Neuronal stem cell (in vitro differentiated cells): ENCODE measurements around the gene NOM1.

Experiments
- DNase-seq: peaks from one replicate; pipeline ENCODE4 v3.0.0-alpha.2; 2013; ENCODE audit warnings: low spot score
- H2AFZ ChIP-seq: one replicate; pipeline ENCODE4 v1.6.1; 2013; ENCODE audit warnings: mild to moderate bottlenecking, low read length, inconsistent platforms
- H2AK5ac ChIP-seq: 2 replicates; pipeline ENCODE4 v1.6.1; 2013; ENCODE audit warnings: low read depth, mild to moderate bottlenecking, inconsistent platforms, low read length, moderate library complexity, mixed read lengths
- H2BK120ac ChIP-seq: 2 replicates; pipeline ENCODE4 v1.6.1; 2013; ENCODE audit warnings: low read depth, mild to moderate bottlenecking, inconsistent platforms, low read length, moderate library complexity, mixed read lengths
- H2BK12ac ChIP-seq: one replicate; pipeline ENCODE4 v1.6.1; 2013; ENCODE audit warnings: low read length, inconsistent platforms
- H2BK15ac ChIP-seq: 2 replicates; pipeline ENCODE4 v1.6.1; 2013; ENCODE audit warnings: mild to moderate bottlenecking, low read length, inconsistent platforms, mixed read lengths
- H2BK5ac ChIP-seq: one replicate; pipeline ENCODE4 v1.6.1; 2013; ENCODE audit warnings: inconsistent platforms, mild to moderate bottlenecking, low read length, moderate library complexity
- H3K14ac ChIP-seq: one replicate; pipeline ENCODE4 v1.6.1; 2013; ENCODE audit warnings: low read length, inconsistent platforms
- H3K18ac ChIP-seq: 2 replicates; pipeline ENCODE4 v1.6.1; 2013; ENCODE audit warnings: low read length, inconsistent platforms
- H3K23ac ChIP-seq: 2 replicates; pipeline ENCODE4 v1.6.1; 2013; ENCODE audit warnings: low read depth, mild to moderate bottlenecking, mixed read lengths, low read length, inconsistent platforms; ENCODE audit not compliant: poor library complexity
- H3K27ac ChIP-seq: replicated peaks from 3 replicates; pipeline ENCODE4 v1.5.1; 2013; ENCODE audit warnings: low read length, inconsistent platforms
- H3K27me3 ChIP-seq, 3 experiments: 2 replicates each; pipeline ENCODE4 v1.6.1; 2013; ENCODE audit warnings: low read length in 3 of 3, mild to moderate bottlenecking in 2 of 3, inconsistent platforms in 1 of 3, low read depth in 1 of 3, mixed read lengths in 1 of 3, moderate library complexity in 1 of 3; ENCODE audit not compliant: control insufficient read depth in 3 of 3, insufficient read depth in 3 of 3
- H3K36me3 ChIP-seq, 2 donors: replicated peaks in 1 of 2; 2 replicates each; pipeline ENCODE4 v1.6.1; 2013; ENCODE audit warnings: low read length in 2 of 2; ENCODE audit not compliant: control insufficient read depth in 2 of 2, insufficient read depth in 2 of 2
- H3K4ac ChIP-seq: 2 replicates; pipeline ENCODE4 v1.6.1; 2013; ENCODE audit warnings: inconsistent platforms, mild to moderate bottlenecking, low read length, moderate library complexity
- H3K4me1 ChIP-seq, 2 donors: 1 replicate in 1 of 2; 2 replicates in 1 of 2; pipeline ENCODE4 v1.6.1; 2013; ENCODE audit warnings: low read length in 2 of 2, low read depth in 1 of 2; ENCODE audit not compliant: control insufficient read depth in 2 of 2, insufficient read depth in 1 of 2
- H3K4me2 ChIP-seq: one replicate; pipeline ENCODE4 v1.6.1; 2013; ENCODE audit warnings: mild to moderate bottlenecking, low read length, inconsistent platforms; ENCODE audit not compliant: insufficient read depth, poor library complexity, severe bottlenecking
- H3K4me3 ChIP-seq, 2 donors: 2 replicates each; pipeline ENCODE4 v1.5.1; 2013; ENCODE audit warnings: low read length in 2 of 2, mild to moderate bottlenecking in 2 of 2, inconsistent platforms in 1 of 2, moderate library complexity in 1 of 2
- H3K79me1 ChIP-seq: one replicate; pipeline ENCODE4 v1.6.1; 2013; ENCODE audit warnings: low read depth, mild to moderate bottlenecking, inconsistent platforms, low read length, moderate library complexity
- H3K9ac ChIP-seq: one replicate; pipeline ENCODE4 v1.6.1; 2013; ENCODE audit warnings: mild to moderate bottlenecking, low read depth, low read length, inconsistent platforms; ENCODE audit not compliant: poor library complexity
- H3K9me3 ChIP-seq, 2 donors: replicated peaks in 1 of 2; 2 replicates each; pipeline versions ENCODE3 to v1.6.1; 2013; ENCODE audit warnings: low read length in 2 of 2, mild to moderate bottlenecking in 2 of 2, inconsistent platforms in 1 of 2, low read depth in 1 of 2, mixed read lengths in 1 of 2, moderate library complexity in 1 of 2; ENCODE audit not compliant: control insufficient read depth in 2 of 2, insufficient read depth in 1 of 2
- H4K8ac ChIP-seq: one replicate; pipeline ENCODE4 v1.6.1; 2013; ENCODE audit warnings: low read depth, mild to moderate bottlenecking, inconsistent platforms, low read length, moderate library complexity
- H4K91ac ChIP-seq: one replicate; pipeline ENCODE4 v1.6.1; 2013; ENCODE audit warnings: low read length, low read depth, mild to moderate bottlenecking, inconsistent platforms; ENCODE audit not compliant: poor library complexity
- WGBS, 2 donors: extraction: QIAGEN DNeasy Blood & Tissue Kit; methylation state at CpG; one replicate each; pipeline ENCODE4 v1.1.7; 2013; ENCODE audit warnings: missing lambda C conversion rate in 2 of 2, mixed read lengths in 1 of 2; ENCODE audit not compliant: insufficient read length in 2 of 2, insufficient replicate concordance in 1 of 2; ENCODE audit errors: extremely low coverage in 2 of 2; 5-methylcytosine and 5-hydroxymethylcytosine counted together

NOM1 gene

DNA sequence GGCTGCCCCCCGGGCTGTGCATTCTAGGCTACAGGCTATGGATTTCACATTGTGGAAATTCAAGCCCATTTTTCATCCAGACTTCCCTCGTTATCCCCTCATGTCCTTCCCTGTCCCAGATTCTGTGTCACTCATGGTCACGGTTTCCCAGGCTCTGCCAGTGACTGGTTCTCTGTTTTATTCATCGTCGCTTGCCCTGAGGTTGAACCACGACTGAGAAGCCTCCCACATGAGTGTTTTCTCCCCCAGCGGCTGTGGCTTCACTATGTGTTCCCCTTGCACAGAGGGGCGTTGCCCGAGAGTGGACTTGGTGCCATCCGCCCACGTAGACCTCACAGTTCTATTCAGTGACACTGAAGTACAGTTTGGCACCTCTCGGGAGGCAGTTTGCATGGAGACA lies 14.0 kb downstream of the NOM1 start:
- no peaks in the 10 kb centered on the region for H3K4me1 ChIP-seq
- no peak overlapping the region for H2BK120ac ChIP-seq
- H3K79me1 ChIP-seq: no peaks in the 10 kb centered on the region
- H2AFZ ChIP-seq: no peak overlapping the region
- no peak for DNase-seq
- H2AK5ac ChIP-seq: no peak overlapping the region
- H3K36me3 ChIP-seq: peaks cover 47 to 98% of the 10 kb centered on the region in 2 donors
- H4K91ac ChIP-seq: no peak overlapping the region
- no peaks in the 10 kb centered on the region for H3K27me3 ChIP-seq
- H3K14ac ChIP-seq: no peak overlapping the region
- no peak overlapping the region for H3K4me3 ChIP-seq
- no peak overlapping the region for H3K23ac ChIP-seq
- no peak overlapping the region for H3K9ac ChIP-seq
- no peak overlapping the region for H3K4me2 ChIP-seq
- no peak overlapping the region for H3K27ac ChIP-seq
- no peak overlapping the region for H2BK5ac ChIP-seq
- no peak overlapping the region for H3K4ac ChIP-seq
- no peak overlapping the region for H2BK15ac ChIP-seq
- no peak overlapping the region for H4K8ac ChIP-seq
- no CpG with 5 or more reads among the region's 12 CpGs for WGBS, 2 donors
- H2BK12ac ChIP-seq: no peak overlapping the region
- H3K9me3 ChIP-seq: no peaks in the 10 kb centered on the region
- H3K18ac ChIP-seq: no peak overlapping the region

DNA sequence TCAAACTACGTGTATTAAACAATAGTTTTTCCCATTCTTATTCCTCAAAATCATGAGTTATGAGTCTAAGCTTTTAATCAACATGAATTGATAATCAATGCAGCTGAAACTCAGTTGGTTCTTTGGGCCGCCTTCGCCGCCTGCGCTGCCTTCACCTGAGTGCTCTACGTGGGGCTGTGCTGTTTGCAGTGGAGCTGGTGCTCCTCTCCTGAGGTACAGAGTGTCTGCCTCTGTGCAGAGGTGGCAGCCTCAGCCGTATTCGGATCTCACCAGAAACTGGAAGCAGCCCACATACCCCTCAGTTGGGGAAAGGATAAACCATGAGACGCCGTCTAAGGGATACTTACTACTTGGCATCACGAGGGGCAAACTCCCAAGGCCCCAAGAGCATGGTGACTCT lies 15.5 kb downstream of the NOM1 start:
- Histone ChIP-seq H3K27ac (no peak overlapping the region), H2BK12ac (no peak overlapping the region), H2BK120ac (no peak overlapping the region), H2BK15ac (no peak overlapping the region), H2AK5ac (no peak overlapping the region), H3K9ac (no peak overlapping the region), H3K27me3 (no peaks in the 10 kb centered on the region), H4K8ac (no peak overlapping the region), H3K4me2 (no peak overlapping the region), H3K18ac (no peak overlapping the region), H3K4ac (no peak overlapping the region), H3K23ac (no peak overlapping the region), H3K36me3 (peaks cover 47 to 100% of the 10 kb centered on the region in 2 donors), H3K9me3 (no peaks in the 10 kb centered on the region), H2BK5ac (no peak overlapping the region), H3K4me1 (no peaks in the 10 kb centered on the region), H2AFZ (no peak overlapping the region), H3K14ac (no peak overlapping the region), H3K4me3 (no peak overlapping the region), H3K79me1 (no peaks in the 10 kb centered on the region), H4K91ac (no peak overlapping the region)
- no peak for DNase-seq
- WGBS, 2 donors: no CpG with 5 or more reads among the region's 11 CpGs

DNA sequence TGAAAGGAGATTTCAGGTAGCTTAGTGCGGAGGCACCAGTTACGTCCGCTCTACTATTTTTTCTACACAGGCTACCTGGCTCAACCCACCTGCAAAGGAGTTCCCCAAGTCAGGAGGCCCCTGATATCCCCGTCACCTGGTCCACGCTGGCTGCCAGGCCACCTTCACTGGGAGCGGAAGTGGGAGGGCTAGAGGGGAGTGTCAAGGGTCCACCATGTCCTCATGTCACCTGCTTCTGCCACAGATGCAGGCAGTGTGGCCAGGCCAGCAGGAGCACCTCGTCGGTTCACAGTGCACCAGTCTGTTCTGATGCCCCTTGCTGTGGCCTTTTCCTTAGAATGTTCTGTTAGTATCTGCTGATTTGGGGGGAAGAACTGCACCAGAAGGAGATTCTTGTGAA lies 16.9 kb downstream of the NOM1 start:
- H3K14ac ChIP-seq: no peak overlapping the region
- H3K23ac ChIP-seq: no peak overlapping the region
- no peaks in the 10 kb centered on the region for H3K9me3 ChIP-seq
- no peak overlapping the region for H4K91ac ChIP-seq
- no peak overlapping the region for H2AK5ac ChIP-seq
- H3K36me3 ChIP-seq: peaks cover 37 to 97% of the 10 kb centered on the region in 2 donors
- H3K4me3 ChIP-seq: no peak overlapping the region
- no peak for DNase-seq
- H2BK12ac ChIP-seq: no peak overlapping the region
- no peak overlapping the region for H2BK5ac ChIP-seq
- no peaks in the 10 kb centered on the region for H3K79me1 ChIP-seq
- no CpG with 5 or more reads among the region's 8 CpGs for WGBS, 2 donors
- no peak overlapping the region for H3K4me2 ChIP-seq
- no peak overlapping the region for H3K4ac ChIP-seq
- no peak overlapping the region for H3K9ac ChIP-seq
- no peak overlapping the region for H2BK120ac ChIP-seq
- H3K4me1 ChIP-seq: no peaks in the 10 kb centered on the region
- H3K27ac ChIP-seq: no peak overlapping the region
- H3K27me3 ChIP-seq: no peaks in the 10 kb centered on the region
- no peak overlapping the region for H2BK15ac ChIP-seq
- H4K8ac ChIP-seq: no peak overlapping the region
- H2AFZ ChIP-seq: no peak overlapping the region
- H3K18ac ChIP-seq: no peak overlapping the region

DNA sequence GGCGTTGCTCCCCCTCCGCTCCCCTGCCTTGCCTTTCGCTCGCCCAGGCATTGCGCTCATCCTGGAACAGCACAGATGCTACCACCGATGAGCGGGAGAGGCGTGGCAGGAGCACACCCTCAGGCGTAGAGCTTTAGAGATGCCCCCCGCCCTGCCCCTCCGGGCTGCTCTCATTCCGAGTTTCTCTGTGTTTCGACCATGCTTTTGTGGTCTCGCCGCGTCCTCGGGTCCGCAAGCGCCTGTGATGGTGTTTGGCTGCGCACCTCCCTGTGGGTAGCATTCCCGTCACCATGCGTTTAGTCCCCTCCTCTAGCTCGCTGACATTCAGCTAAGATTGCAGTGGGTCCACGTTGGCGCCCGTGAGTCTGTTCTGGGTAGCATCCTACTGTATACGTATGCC lies 18.7 kb downstream of the NOM1 start:
- no peaks in the 10 kb centered on the region for H3K9me3 ChIP-seq
- H2BK15ac ChIP-seq: no peak overlapping the region
- no peak overlapping the region for H2AFZ ChIP-seq
- no peak for DNase-seq
- no peak overlapping the region for H2BK5ac ChIP-seq
- H3K23ac ChIP-seq: no peak overlapping the region
- H3K4me1 ChIP-seq: no peaks in the 10 kb centered on the region
- no peak overlapping the region for H3K18ac ChIP-seq
- no peak overlapping the region for H3K4me3 ChIP-seq
- H3K4me2 ChIP-seq: no peak overlapping the region
- H2BK120ac ChIP-seq: no peak overlapping the region
- no peak overlapping the region for H2BK12ac ChIP-seq
- no peak overlapping the region for H2AK5ac ChIP-seq
- H3K27me3 ChIP-seq: no peaks in the 10 kb centered on the region
- no peak overlapping the region for H4K8ac ChIP-seq
- peaks cover 26 to 89% of the 10 kb centered on the region in 2 donors for H3K36me3 ChIP-seq
- H3K9ac ChIP-seq: no peak overlapping the region
- no CpG with 5 or more reads among the region's 27 CpGs for WGBS, 2 donors
- H3K79me1 ChIP-seq: no peaks in the 10 kb centered on the region
- H3K27ac ChIP-seq: no peak overlapping the region
- no peak overlapping the region for H3K14ac ChIP-seq
- H3K4ac ChIP-seq: no peak overlapping the region
- H4K91ac ChIP-seq: no peak overlapping the region
